ENCODE results near the gene DPM3.
"Not testable (repeated sequence)": the region's sequence is repeated elsewhere in the genome, so short reads cannot be mapped to it uniquely, and the experiment has no call there.

The DPM3 gene

DNA sequence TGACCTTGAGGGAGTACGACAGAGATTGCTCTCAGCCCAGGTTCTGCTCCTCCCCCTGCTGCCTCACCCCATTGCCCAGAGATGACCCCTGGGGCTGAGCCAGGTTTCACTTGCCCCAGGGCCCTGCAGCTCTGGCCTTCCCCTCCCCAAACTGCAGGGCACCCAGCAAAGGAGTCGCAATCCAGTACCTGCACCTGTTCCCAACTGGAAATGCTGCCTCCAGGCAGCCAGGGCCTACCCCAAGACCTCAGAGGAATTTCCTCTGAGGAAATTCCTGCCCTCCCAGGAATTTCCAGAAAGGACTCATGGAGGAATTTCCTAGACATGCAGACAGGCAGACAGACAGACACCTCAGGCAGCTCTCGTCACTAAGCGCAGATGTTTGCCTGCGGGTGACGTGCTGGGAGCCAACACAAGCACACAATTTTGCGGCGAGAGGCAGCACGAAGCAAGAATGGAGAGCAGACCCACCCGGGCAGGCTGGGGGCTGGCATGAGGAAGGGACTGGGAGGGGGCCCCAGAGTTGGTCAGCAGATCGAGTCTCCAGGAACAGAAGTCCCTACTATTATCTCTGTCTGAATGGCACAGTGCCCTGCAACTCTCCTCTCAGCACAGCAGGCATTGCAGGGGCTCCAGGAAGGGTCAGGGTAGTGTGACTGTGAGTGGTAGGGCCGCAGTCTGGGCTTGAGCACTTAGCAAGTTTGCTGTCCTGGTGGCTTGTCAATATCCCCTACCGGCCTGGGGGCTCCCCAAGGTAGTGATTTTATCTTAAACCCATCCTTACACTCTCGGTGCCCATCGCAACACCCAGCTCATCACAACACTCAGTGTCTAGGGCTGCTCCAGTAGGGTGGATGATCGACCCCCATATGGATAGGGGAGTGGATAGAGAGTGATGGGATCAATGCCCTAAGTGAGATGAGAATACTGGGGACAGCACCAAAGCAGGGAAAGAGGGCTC is 15.5 kb downstream of the DPM3 start:
- ATAC-seq = no peak

GRCh38 chr1:155123801-155124200 is 16.5 kb downstream of the DPM3 start:
- ATAC-seq = no peak

GRCh38 chr1:155122308-155122707 is 18.0 kb downstream of the DPM3 start:
- no peak for ATAC-seq

DNA sequence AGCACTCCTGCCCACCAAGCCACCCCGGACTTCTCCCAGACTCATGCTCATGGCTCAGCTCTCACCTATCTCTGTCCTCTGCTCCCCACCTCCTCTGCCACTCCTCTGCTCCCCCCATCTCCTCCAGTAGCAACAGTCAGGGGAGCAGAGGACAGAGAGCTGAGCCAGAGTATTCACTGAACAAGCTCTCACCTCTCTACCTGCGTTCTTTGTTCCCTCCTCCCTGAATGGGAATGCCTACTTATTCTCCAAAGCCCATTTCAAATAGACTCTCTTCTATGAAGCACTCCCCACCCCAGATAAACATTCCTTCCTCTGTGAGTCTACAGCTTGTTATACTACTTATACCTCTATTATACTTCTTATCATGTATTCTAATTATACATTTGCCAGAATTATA is 19.1 kb downstream of the DPM3 start:
- no peak for ATAC-seq

DNA sequence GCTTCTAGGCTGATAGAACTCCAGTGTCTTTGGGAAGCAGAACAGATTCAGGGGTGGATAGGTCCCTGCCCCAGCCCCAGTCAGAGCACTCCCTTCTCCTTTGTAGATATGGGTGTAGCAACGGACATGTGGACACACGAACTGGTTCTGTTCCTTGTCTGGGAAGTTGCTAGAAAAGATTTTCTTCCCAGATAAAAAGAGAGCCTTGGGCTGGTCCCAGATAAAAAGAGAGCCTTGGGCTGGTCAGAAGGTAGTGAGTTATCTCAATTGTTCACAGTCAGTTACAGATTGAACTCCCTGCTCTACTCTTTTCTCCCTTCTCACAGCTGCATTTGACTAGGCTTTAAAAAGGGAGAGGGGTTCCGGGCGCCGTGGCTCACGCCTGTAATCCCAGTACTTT is 20.1 kb downstream of the DPM3 start:
- ATAC-seq = no peak

GRCh38 chr1:155118090-155118489 is 22.2 kb downstream of the DPM3 start:
- ATAC-seq = not testable (repeated sequence)

DNA sequence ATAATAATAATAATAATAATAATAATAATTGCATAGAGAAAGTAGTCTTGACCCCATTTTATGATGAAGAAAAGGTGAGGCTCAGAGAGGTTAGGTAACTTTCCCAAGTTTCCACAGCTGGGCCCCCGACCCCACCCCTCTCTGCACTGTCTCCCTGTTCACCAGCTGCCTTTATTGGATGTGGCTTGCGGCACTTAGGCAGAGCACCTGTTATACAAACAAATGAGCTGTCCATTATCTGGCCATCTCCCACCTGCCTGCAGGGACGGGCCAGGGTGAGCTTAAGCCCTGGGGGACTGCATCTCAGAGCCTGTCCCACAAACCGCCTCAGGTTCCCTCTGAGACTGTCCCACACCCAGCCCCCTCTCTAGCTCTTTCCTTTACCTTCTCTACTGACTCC is 22.7 kb downstream of the DPM3 start:
- ATAC-seq = no peak

DNA sequence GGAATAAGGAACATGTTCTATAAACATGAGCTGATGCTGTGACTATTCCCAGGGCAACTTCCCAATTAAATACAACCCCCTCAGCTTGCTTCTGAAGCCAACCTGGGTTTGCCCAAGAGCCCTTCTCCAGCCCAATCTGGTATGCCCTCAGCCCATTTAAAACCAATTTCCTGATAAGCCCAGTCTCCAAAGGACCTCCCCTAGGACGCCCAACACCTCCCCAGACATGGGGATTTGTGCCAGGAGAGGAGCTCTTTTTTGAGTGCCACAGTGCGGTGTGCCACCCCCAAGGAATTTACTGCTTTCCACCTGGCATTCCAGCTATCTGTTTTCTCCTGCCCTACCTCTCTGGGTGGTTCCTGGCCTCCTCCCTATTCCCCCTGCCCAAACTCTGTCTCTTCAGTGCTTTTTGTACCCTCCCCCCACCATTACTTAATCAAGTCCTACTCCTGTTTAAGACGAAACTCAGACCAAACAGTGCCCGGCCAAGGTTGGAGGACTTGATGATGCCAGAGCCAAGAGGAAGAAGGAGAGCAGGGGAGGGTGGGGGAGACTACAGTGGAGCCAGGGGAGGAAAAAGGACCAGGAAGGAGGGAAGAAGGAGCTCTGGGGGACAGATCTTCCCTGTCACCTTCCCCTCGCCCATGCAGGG is 24.1 kb downstream of the DPM3 start:
- no peak for ATAC-seq

- no peak for ATAC-seq
Observed at GRCh38 chr1:155113450-155113980, 26.8 kb downstream of the DPM3 start.

DNA sequence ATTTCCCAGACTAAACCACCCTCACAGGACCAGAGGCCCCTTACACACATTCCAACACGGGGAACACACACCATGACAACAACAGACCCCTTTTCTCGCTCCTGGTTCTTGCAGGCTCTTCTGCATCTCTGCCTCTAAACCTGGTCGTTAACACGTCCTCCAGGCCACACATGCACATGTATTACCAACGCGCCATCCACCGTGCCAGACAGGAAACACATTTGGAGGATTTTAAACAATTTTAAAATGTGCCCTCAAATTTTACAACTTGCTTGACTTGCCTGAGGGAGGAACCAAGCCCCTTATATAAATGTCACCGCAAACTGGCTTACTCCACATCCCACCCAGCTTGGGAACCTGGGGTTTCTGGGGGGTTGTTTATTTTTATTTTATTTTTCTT is 29.5 kb downstream of the DPM3 start:
- ATAC-seq = no peak

- no peak for ATAC-seq
Observed at GRCh38 chr1:155110381-155110780, 29.9 kb downstream of the DPM3 start.

GRCh38 chr1:155108296-155108695 is 32.0 kb downstream of the DPM3 start:
- ATAC-seq = no peak

- ATAC-seq = no peak
Observed at GRCh38 chr1:155107309-155108264, 32.7 kb downstream of the DPM3 start.

DNA sequence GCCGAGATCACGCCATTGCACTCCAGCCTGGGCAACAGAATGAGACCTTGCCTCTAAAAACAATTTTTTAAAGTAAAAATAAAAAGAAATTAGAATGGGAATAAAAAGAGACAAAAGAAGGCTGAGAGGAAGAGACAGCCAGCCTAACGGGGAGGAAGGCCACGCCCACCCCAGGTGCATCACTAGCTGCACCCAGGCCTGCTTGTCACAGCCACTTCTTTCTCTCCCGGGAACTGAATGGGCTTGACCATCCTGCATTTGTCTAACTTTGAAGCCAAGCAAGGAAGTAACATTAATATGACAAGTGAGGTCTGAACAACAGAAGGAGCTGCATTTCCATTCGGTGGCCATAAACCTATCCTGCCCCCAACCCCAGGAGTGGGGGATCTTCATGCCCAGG is 33.5 kb downstream of the DPM3 start:
- no peak for ATAC-seq

- no peak for ATAC-seq
Observed at GRCh38 chr1:155105604-155106011, 34.7 kb downstream of the DPM3 start.

DNA sequence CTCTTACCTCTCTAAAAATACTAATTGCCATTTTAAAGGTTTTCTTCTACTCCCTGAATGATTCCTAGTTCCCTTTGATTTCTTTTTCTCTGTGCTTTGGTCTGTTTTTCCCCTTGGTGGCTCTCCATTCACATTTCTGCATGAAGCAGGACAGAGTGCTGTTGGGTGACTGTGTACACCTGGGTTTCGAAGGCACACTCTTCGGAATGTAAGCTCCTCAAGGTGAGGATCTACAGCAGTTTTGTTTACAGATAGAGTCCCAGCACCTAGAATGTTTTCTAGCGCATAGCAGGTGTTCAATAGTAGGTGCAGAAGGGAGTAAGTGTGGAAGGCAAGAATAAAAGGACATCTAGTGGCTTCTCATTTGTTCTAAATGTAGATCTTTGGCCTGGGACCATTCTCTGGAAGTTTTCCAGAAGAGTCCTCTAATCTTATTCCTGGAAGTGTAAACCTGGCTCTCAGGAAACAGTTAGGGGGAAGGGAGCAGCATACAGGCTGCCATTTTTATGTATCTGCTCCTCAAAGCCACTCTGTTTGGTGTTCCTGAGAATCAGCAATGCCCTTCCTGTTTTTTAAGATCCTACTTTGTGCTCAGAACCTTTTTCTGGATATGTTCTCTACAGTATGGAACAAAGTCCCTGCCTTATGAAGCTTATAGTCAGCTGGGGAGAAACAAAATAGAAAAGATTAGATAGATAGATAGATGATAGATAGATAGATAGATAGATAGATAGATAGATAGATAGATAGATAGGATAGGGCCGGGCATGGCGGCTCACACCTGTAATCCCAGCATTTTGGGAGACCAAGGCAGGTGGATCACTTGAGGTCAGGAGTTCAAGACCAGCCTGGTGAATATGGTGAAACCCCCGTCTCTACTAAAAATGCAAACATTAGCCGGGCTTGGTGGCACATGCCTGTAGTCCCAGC is 35.5 kb downstream of the DPM3 start:
- no peak for ATAC-seq

- ATAC-seq = no peak
Observed at GRCh38 chr1:155103325-155103724, 37.0 kb downstream of the DPM3 start.

DNA sequence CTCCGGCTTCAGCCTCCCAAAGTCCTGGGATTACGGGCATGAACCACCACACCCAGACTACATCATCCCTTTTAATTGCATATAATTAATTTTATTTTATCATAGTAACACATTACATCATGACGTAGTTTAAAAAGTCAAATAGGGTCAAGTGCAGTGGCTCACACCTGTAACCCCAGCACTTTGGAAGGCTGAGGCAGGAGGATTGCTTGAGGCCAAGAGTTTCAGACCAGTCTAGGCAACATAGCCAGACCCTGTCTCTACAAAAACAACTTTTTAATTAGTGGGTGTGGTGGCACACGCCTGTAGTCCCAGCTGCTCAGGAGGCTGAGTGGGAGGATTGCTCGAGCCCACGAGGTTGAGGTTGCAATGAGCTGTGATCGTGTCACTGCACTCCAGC is 41.0 kb downstream of the DPM3 start:
- ATAC-seq = no peak

DNA sequence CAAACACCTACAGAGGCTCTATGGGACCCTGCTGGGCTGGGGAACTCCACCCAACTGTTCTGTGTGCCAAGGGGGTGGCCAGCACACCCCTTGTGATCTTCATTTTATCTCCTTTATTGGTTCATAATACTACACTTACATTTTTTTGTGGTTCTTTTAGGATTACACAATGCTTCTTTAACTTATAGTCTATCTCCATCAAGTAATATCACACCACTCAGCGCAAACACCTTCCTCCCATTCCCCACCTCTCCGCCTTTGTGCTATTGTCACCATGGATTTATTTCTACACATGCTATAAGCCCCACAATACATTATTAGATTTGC is 45.7 kb downstream of the DPM3 start:
- peak in 1 of 2 donors; percentile 45 for ATAC-seq

GRCh38 chr1:155093911-155094621 is 46.3 kb downstream of the DPM3 start:
- peak in 1 of 2 donors; percentile 19 for ATAC-seq

GRCh38 chr1:155092641-155093040 is 47.7 kb downstream of the DPM3 start:
- no peak for ATAC-seq

All from activated CD4-positive, CD25-positive, alpha-beta regulatory T cell treated with anti-CD3 and anti-CD28 coated beads, Interleukin-2, amount 50 U/mL, for 24 hours (primary cell).